GM19099 (cell line): ENCODE measurements around the gene KLHL26.
A peak's percentile ranks its signal among the peaks of the same experiment; 100 is the strongest.

ENCODE experiments used
- POLR2A ChIP-seq: IDR thresholded peaks from 3 replicates; pipeline ENCODE4 v1.6.1; 2011; ENCODE audit warnings: low read depth; ENCODE audit not compliant: insufficient read length; ENCODE audit errors: extremely low read depth

The KLHL26 gene

DNA sequence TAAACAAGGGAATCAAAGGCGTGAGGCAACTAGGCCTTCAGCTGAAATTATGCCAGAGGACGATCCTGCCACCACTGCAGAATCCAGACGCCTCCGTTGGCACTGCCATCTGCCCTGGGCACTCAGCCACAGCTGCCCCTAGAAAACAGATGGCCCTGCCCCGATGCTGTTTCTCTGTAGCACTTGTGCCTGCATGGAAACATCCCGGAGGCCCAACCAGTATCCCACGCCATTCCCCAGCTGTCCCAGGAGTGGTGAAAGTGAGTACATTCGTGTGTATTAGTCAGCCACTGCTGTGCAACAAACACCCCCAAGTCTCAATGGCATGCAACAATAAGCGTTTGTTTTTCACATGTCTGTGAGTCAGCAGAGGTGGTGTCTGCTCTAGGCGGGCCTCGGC is 37.8 kb downstream of the KLHL26 start:
- TF ChIP-seq POLR2A = no peak

DNA sequence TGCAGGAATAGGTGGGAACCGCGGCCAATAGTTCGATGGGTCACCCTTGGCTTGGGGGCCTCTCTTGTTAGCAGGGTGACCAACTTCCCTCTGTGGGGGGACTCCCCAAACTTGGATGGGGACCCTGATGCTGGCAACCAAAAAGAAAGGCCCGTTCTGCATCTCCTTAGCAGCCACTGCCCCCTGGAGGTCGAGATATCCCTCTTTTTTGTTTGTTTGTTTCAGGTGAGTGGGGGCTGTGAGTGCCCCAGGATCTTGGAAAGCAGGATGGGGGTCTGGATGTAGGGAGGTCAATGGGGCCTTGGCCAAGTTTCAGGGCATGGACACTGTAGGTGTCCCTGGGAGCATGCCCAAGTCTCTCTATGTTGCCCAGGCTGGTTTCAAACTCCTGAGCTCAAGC is 39.0 kb downstream of the KLHL26 start:
- no peak for TF ChIP-seq POLR2A

DNA sequence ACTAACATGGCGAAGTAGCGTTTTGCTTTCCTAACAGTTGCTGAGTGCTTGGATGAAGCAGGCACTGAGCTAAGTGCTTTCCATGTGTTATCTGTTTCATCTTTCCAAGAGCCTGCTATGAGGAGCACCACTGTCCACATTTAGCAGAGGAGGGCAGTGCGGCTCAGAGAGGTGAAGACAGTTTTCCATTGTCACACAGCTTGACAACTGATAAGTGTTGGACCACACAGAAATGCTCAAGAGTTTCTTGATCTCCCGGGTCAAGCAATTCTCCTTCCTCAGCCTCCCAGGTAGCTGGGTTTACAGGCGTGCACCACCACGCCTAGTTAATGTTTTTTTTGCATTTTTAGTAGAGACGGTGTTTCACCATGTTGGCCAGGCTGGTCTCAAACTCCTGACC is 39.9 kb downstream of the KLHL26 start:
- no peak for TF ChIP-seq POLR2A

DNA sequence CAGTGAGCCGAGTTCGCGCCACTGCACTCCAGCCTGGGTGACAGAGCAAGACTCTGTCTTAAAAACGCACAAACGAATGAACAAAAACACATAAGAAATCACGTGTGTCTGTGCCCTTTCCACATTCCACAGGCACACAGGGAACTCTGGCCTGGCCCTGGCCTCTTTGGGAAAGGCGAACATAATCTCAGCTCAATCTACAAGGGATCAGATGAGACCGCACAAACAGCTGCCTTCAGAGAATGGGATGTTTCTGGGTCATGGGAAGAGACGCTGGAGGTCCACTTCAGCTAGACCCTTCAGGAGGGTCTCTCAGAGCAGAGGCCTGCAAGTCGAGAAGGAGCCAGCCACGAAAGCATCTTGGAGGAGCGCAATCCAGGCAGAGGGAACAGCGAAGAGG is 40.3 kb downstream of the KLHL26 start:
- TF ChIP-seq POLR2A = no peak

DNA sequence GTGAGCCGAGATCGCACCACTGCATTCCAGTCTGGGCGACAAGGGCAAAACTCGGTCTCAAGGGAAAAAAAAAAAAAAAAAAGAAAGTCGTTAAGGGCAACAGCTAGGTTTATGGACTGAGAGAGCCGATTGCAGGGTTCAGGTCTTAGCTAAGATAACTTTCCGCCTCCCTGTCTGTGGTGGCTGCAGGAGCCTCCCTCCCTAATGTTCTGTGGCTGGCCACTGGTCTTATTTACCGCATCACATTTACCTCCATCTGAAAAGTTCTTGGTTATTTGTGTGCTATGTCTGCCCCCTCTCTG is 45.9 kb downstream of the KLHL26 start:
- no peak for TF ChIP-seq POLR2A

DNA sequence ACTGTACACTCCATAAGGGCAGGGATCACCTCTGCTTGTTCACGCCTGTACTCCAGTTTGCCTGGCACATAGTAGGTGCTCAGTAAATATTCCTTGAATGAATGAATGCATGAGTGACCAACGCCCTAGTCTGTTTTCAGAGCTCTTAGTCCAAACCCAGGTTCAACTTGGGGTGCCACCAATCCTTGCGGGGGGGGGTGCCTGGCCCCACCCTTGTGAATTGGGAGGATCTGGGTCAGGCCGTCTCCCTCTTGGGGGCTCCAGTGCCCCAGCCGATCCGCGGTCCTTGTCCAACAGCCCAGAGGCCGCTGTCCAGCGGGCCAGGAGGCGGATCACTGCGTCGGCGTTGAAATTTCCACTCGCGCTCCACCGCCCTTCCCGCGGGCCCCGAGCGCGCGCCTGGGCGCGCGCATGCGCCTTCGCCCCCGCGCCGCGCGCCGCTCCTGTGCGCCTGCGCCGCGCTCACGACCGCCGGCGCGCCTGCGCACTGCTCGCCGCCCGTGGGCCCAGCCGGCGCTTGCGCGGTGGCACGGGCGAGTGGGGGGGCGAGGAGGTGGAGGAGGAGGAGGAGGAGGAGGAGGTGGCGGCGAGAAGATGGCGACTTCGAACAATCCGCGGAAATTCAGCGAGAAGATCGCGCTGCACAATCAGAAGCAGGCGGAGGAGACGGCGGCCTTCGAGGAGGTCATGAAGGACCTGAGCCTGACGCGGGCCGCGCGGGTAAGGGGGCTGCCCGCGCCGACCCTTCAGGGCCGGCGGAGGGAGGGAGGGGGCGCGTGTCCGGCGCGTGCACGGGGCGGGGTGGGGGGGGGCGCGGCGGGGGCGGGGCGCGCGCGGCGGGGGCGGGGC is 46.5 kb downstream of the KLHL26 start, which contains the start of gene CRTC1:
Gene CRTC1 (plus strand): TSS at position 572 of the 849 bp plus-strand sequence. CDS start 23 bp downstream, at position 595.
- TF ChIP-seq POLR2A = peak; percentile 67

DNA sequence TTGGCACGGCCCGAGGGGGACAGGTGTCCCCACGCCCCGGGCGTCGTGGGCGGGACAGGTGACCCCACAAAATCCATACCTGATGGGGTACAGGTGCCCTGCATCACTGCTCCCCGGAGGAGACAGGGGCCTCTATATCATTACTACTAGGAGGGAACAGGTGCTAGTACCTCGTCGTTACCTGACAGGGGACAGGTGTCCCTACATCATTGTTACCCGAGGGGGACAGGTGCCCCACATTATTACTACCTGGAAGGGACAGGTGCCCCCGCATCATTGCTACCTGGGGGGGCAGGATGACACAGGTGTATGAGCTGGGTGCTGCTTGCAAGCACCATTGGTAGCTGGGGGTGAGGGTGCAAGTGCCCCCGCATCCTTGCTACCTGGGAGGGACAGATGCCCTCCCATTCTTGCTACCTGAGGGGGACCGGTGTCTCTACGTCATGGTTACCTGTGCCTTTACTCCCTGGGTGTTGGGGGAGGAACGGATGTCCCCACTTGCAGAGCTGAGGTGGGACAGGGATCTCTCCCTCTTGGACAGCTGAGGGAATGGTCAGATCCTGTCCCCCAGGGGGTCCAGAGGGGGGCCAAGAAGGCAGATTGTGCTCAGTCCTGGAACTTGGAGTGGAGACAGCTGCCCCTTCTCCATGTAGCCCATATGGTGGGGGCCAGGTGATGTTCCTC is 47.3 kb downstream of the KLHL26 start:
- TF ChIP-seq POLR2A = no peak

DNA sequence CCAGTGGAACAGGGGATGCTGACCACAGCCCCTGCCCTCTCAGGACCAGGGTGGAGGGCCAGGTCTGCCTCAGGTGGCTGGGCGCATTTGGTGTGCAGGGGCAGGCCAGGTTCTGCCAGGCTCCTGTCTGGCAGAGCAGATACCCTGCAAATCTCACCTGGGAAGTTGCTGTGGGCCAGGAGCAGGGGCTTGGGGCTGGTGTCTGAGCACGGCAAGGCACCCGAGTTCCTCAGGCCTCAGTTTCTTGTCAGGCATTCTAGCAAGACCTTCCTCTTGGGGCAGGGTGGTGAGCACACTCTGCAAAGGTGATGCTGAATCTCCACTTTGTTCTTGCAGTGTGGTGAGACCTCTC is 47.8 kb downstream of the KLHL26 start:
- TF ChIP-seq POLR2A = no peak

DNA sequence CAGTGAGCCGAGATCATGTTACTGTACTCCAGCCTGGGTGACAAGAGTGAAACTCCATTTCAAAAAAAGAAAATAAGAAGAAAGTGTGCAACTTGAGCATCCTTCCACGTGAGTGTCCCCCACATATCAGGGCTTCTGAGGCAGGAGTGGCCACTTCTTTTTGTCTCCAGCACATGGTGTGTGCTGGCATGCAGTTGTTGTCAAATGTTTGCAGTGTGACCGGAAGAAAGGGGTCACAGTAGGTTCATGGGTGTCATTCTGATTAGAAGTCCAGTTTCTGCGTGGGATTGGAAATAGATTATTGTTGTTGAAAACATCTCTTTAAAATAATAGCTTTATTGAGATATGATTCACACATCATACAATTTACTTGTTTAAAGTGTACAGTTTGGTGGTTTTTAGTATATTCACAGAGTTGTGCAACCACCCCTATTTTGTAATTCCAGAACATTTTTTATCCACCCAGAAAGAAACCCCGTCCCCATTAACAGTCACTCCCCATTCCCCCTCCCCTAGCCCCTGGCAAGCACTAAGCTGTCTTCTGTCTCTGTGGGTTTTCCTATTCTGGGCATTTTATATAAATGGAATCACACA is 48.9 kb downstream of the KLHL26 start:
- TF ChIP-seq POLR2A = no peak

DNA sequence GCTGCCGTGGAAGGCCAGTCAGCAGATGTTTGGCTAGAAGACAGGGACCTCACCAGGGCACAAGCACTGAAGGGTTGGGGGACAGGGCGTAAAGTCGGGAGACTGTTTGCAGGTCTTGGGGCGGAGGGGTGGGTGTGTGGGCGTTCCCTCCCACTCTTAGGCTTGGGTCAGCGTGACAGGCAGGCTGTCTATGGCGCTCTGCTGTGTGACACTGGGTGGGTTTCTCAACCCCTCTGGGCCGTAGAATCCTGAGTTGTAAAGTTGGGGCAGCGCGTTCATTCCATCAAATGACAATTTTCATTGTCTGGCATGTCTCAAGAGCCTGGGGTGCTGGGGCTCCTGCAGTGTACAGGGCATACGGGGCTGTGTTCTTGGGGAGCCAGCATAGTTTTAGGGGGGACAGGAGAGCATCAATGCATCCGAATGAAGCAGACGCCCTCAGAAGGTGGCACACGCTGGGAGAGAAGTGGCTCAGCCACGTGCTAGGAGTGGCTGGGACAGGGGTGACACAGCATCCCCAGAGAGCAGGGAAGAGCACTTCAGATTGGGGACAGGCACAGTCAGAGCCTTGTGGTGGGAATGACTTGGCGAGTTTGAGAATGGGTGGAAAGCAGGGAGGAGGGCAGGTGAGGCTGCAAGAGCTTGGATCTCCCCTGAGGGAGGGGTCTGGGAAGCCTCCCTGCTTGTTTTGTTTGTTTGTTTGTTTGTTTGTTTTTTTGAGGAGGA is 51.1 kb downstream of the KLHL26 start:
- TF ChIP-seq POLR2A = no peak

DNA sequence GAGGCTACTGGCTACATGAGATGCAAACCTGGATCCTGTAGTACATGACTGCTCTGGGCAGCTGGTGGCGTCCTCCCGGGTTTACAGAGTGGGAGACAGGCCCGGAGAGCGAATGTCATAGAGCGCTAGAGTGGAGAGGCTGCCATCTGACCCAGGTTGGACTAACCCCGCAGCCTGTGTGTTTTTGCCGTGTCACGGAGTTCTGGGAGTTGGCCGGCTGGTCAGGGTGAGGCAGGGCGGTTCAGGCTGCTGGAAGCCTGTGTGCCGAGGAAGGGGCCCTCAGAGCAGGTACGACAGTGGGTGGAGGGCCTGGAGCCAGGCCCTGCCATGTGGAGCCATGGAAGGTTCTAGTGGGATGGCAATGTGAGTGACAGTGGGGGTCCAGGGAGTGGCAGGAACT is 59.2 kb downstream of the KLHL26 start:
- no peak for TF ChIP-seq POLR2A

DNA sequence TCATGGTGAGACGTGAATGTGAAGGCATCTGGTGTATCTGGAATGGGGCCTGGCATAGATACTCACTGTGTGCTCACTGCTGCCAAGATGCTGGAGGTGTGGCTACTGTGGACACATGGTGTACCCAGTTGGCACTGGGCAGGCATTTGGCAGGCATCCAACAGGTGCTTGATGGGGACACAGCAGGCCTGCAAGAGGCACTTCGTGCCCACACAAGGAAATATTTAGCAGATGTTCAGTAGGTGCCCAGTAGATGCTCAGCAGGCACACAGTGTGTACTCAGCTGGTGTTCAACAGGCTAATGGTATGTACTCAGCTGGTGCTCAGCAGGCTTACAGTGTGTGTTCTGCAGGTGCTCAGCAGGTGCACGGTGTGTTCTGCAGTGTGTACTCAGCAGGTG is 60.9 kb downstream of the KLHL26 start:
- TF ChIP-seq POLR2A = no peak

DNA sequence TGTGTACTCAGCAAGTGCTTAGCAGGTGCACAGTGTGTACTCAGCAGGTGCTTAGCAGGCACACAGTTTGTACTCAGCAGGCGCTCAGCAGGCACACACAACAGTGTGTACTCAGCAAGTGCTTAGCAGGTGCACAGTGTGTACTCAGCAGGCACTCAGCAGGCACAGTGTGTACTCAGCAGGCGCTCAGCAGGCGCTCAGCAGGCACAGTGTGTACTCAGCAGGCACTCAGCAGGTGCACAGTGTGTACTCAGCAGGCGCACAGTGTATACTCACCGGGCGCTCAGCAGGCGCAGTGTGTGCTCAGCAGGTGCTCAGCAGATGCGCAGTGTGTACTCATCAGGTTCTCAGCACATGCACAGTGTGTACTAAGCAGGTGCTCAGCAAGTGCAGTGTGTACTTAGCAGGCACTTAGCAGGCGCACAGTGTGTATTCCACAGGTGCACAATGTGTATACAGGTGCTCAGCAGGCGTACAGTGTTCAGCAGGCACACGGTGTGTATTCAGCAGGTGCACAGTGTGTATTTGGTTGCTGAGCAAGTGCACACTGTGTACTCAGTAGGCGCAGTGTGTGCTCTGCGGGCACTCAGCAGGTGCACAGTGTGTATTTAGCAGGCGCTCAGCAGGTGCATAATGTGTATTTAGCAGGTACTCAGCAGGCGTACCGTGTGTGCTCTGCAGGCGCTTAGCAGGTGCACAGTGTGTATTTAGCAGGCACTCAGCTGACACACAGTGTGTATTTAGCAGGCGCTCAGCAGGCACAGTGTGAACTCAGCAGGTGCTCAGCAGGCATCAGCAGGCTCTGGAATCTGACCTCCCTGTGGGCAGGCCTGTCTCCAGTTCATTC is 61.7 kb downstream of the KLHL26 start:
- TF ChIP-seq POLR2A = no peak

DNA sequence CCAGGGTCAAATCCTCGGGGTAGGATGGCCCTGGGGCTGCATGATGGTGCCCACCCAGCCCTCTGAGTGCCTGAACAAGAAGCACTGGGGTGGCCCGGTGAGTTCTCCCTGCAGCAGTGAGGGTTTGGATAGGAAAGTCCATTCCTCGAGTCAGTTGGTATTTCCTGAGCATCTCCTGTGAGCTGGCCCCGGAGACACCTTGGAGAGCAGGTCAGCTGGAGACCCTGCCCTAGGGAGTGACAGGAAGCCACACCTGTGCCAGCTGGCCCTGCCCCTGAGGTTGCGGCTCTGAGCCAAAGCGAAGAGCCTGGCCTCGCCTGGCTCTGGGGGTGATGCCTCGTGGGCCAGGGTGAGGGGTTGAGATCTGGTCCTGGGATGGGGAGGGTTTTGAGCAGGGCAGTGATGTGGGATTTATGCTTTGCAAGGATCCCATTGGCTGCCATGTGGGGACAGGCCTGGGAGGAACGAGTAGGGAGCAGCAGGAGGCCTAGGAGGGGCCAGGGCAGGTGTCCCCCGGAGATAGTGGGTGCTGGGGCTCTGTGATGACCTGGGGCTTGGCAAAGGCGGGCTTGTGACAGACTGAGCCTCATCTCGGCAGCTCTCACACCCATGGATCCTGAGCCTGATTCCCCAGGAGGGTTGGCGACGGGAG is 62.7 kb downstream of the KLHL26 start:
- TF ChIP-seq POLR2A = no peak
